Inferior parietal cortex (tissue), 1 donor: ENCODE measurements around the gene SENP2.
"Not testable (repeated sequence)": the region's sequence is repeated elsewhere in the genome, so short reads cannot be mapped to it uniquely, and the experiment has no call there.

ENCODE experiments used
- DNase-seq: peaks from one replicate; pipeline ENCODE4 v3.0.0-alpha.2; 2016; ENCODE audit errors: extremely low spot score

The SENP2 gene

DNA sequence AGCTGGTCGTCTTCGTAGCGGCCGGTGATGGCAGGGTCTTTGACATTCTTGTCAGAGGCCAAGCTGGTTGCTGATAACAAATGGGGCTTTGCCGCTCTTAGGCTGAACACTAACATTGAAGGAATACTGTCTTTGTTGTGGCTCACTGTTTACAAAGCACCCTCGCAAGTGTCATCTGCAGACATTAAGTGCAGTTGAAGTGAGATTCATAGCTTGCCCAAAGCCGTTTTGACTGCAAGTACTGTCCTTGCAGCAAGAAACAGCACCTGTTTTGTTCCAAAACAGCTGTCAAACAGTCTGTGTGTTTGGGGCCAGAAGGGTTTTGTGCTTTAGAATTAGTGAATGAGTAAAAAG lies 568 bp downstream of the SENP2 start:
- no peak for DNase-seq

DNA sequence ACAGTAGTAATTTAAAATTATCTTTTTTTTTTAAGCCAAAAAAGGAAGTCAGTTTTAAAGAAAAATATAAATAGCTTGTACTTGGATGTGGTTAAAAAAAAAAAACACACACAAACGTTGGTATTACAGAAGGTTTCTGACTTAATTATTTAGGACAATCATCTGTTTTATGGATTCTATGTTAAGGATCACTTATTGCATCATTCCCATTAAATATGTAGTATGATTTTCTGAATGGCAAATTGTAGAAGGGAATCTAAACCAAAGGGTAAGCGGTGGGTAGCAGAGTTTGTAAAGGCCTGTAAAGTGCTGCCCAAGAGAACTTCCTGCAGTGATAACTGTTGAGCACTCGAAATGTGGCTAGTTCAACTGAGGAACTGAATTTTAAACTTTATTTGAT lies 8.0 kb downstream of the SENP2 start:
- no peak for DNase-seq

DNA sequence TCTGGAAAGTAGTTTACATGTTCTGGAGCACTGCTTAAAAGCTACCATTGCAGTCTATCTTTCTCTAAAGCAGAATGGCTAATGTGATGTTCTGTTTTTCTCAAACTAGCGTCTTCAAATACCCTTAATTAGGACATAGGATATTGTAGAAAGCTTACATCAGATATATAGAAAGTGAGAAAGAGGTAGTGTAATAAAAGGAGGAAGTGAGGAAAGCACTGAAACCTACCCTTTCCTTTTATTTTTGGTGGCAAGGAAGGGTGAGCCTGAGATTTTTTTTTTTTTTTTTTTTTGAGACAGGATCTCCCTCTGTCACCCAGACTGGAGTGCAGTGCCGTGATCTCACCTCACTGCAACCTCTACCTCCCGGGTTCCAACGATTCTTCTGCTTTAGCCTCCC lies 9.4 kb downstream of the SENP2 start:
- DNase-seq = no peak

DNA sequence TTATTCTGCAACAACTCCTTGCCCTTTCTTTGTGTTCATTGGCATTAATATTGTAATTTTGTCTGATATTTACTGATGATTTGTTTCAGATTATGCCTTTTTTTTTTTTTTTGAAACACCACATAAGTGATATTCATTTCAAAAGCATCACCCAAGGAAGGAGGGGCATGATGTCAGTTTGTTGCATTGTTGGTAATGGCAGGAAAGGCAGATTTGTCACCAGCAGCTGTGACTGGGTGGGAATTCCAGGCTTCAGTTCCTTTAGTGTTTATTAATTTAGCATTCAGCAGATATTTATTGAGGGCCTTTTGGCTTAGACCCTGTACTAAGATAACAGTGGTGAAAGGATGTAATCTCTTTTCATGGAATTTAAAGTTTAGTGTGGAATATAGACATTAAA lies 19.5 kb downstream of the SENP2 start:
- DNase-seq = no peak

DNA sequence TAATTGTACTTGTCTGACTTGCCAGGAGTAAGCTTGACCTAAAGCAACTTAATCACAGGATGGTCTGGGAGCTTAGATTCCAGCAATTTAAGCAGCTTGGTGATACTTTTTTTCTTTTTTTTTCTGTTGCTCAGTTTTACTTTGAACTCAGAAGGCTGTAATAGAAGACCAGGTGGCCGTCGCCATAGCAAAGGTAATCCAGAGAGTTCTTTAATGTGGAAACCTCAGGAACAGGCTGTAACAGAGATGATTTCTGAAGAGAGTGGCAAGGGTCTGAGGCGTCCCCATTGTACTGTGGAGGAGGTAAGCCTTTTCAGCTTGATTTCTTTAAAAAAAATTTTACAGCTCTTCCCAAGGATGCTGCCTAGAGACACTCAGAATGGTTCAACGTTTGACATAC lies 20.1 kb downstream of the SENP2 start:
- no peak for DNase-seq

DNA sequence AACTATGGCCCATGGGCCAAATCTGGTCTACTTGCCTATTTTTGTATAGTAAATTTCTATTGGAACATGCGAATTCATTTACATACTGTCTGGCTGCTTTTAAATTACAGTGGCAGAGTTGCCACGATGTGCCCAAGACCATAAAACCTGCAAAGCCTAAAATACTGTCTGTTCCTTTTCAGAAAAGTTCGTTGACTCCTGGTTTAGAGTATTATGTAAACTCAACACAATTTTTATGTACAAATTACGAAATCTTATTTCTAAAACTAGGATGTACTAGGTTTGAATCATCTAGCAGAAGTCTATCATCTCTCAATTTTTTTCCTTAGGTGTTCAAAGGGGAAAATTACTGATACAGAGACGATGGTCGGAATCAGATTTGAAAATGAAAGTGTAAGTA lies 26.9 kb downstream of the SENP2 start:
- no peak for DNase-seq

DNA sequence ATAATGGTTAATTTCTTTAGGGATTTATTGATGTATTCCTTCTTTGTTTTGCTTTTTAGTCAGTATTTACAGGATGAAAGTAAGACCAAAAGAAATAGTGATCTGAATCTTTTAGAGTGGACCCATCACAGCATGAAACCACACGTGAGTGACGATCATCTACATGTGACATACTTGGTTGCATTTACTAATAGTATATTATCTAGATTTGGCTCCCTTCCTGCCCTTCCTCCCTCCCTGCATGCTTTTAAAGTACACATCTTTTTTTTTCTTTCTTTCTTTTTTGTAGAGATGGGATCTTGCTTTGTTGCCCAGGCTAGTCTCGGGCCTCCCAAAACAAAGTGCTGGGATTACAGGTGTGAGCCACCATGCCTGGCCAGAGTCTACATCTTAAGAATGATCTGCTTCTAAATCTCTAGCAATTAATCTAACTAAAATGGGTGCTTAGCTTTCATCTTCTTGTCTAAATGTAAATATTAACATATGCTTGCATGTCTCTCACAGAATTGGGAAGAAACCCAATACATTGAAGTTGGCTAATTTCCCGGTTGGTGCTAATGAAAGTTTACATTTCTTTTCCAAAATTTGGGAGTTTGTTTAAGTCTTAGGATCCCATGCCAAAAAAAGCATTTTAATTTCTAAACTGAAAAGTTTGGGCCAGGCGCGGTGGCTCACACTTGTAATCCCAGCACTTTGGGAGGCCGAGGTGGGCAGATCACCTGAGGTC lies 38.0 kb downstream of the SENP2 start:
- no peak for DNase-seq

DNA sequence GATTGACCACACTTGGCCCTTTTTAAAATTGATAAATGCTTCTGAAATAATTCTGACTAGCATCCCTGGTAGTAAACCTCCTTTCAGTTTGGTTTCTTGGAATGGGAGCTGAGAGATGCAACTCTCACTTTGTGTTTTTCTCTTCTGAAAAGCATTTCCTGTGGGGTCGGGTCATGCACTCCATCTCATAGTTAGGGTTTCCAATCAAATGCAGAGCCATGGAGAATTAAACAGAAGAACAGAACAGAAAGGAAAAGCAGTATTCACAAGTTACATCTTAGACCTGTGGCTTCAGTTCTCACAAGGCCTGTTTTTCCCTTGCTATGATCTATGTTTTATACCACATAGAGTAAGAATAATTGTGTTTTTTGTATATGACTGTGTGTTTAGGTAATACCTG lies 39.7 kb downstream of the SENP2 start:
- no peak for DNase-seq

DNA sequence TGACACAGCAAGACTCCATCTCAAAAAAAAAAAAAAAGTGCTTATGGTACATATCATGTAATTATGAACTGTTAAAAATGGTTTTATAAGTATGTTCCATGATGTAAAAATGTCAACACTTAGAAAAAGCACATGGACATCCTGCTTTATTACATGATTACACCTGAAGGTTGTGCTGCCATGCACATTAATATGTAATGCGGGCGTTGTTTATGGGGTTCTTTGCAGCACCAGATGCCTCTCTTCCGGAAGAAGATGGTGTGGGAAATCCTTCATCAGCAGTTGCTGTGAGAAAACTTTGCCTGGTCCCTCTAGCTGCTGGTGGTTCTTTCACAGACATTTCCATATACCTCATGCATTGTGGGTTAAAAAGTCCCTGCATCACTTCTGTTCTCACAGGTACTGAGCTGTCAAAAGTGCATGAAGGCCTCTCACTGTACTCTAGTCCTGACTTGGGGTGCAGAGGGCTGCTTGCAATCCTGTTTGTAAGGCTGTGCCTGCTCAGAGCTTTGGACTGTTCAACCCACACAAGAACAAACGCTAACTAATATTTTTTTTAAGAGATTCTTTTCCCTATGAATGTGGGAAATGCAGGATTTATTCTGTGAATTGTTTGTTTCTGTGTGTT lies 43.6 kb downstream of the SENP2 start:
- DNase-seq = no peak

DNA sequence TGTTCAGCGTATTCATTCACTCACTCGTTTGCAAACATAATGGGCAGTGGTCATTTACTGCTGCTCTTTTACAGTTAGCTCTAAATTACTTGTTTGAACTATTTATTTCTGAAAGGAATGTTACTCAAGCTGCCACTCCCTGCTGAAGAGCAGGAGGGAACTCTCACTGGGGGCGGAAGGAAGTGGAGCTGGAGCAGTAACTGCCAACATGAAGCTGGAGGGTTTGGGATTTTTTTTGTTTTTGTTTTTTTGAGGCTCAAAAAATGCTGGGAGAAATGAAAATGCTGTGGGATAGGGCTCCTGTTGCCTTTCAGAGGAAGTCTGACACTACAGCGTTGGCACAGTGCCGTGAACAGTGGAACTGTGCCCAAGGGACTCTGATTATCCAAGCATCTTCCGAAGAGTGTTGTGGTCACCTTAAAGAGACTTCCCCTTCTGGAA lies 44.1 kb downstream of the SENP2 start:
- DNase-seq = peak; percentile 48

DNA sequence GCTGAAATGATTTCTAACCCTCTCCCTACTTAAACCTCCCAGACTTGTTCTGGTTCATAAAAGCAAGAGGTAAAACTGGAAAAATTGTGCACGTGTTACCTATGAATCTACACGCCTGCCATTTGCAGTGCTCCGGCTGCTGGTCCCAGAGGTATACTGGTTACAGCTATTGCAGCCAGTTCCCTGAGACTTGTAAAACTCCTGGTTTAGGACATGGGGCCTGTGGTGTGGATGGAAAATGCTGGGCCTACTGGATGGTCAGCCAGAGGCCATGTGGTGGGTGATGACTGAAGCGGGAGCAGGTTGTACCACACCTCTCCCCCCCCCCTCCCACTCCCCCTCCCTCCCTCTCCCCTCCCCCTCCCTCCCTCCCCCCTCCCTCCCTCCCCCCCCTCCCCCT lies 45.0 kb downstream of the SENP2 start:
- DNase-seq = no peak

DNA sequence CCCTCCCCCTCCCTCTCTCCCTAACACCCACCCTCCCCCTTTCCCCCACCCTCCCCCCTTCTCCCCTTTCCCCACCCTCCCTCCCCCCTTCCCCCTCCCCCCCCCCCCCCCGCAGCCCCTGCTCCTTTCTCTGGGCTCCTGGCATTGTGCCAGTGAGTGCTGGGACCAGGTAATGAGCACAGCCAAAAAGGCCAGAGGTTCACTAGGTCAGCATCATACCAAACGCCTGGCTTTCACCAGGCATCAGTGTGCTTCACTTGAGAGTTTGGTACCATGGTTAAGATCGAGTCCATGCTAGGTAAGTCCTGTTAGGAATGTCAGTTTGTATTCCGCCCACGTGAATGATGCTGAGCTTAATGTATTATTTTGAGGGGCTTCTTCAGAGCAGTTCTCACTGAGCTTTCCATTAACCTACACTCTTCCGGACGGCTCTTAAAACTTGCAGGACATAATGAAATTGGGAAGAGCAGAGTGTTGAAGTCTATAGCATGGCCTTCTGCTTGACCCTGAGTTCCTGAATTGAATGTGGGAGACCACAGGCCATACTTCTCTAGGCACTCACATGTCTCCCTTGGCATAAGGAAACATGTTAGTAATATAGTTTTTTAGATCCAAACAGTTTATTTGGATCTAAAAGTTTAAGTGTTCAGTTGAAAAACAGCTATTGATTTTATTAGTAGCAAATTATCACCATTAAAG lies 45.6 kb downstream of the SENP2 start:
- no peak for DNase-seq

DNA sequence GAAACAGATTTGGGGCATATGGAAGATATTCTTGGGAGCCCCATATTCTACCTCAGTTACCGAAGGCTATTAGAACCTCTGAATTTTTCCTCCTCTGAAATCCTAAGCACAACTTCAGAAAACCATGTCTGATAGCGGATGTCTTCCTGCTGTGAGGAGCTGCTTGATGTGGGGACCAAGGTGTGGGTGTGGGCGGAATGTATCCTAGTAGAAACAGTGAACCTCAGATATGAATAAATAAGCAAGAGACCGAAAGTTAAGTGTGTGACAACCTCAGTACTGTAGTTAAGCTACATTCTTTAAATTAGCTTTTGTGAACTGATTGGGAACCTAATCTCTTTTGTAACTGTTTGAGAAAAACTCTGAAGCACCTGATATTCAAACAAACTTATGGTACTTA lies 46.9 kb downstream of the SENP2 start:
- DNase-seq = no peak

DNA sequence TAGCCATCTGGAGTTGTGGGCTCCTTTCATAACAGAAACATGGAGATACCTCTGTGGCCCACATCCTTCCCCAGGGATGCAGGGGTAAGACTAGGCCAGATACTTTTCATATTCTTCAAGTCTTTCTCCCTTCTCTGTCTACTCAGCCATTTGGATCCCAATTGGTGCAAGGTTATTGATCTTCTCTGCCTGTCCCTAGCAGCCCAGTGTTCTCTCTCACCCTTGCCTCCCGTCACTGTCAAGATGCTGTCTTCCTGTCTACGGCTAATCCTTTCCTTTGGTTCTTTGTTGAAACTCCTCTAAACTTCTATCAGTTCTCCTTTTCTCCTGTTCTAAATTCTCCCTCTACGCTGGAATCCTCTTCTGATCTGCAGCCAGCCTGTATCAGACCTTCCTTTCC lies 51.3 kb downstream of the SENP2 start:
- DNase-seq = no peak

DNA sequence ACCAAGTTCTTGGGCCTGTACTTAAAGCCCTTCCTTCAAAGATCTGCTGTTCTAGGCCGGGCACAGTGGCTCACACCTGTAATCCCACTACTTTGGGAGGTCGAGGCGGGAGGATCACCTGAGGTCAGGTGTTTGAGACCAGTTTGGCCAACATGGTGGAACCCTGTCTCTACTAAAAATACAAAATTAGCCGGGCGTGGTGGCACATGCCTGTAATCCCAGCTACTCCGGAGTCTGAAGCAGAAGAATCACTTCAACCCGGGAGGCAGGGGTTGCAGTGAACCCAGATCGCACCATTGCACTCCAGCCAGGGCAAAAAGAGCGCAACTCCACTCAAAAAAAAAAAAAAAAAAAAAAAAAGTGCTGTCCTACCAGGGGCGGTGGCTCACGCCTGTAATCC lies 52.6 kb downstream of the SENP2 start:
- DNase-seq = not testable (repeated sequence)

DNA sequence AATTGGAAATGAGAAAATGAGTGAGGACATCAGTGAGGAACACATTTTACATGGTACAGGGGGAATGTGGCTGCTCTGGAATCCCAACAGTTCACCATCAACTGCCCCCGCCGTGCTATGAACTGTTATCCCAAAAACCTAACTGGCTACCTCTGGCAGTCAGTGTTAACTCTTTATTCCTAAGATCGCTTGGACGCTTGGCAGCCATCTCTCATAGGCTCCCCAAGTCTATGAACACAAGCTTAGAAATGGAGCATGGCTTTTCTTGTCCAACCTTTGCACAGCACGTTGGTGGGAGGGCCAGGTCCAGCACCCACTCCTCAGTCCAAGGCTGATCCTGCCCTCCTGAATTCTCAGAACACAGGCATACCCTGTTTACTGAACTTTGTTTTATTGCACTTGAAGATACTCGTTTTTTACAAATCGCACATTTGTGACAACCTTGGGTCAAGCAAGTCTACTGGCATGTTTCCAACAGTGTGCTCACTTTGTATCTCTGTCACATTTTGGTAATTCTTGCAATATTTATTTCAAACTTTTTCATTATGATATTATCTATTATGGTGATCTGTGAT lies 53.6 kb downstream of the SENP2 start:
- DNase-seq = no peak

DNA sequence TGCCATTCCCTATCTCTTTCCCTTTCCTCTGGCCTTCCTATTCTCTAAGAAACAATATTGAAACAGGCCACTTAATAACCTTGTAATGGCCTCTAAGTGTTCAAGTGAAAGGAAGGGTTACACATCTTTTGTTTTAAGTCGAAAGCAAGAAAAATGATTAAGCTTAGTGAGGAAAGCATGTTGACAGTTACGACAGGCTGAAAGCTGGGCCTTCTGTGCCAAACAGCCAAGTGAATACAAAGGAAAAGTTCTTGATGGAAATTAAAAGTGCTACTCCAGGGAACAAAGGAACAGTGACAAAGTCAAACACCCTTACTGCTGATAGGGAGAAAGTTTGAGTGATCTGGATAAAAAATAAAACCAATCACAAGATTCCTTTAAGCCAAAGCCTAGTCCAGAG lies 54.2 kb downstream of the SENP2 start:
- no peak for DNase-seq

DNA sequence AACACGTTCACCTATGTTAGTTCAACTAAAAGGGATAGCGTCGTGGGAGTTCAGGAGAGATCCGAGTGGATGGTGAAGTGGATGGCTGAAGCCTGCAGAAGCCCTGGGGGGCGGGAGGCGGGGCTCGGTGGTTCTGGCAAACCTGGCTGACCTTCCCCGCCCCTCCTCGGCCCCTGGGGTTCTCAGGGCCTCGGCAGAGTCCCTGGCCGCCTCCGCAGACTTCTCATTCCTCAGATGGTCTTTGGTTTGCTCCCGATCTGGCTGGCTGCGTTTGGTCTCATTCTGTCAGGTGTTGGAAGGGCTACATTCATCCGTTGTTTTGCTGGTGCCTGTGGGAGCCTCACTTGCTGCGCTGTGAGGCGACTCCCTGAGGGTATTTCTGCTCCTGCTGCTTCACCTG lies 59.1 kb downstream of the SENP2 start:
- not testable (repeated sequence) for DNase-seq

DNA sequence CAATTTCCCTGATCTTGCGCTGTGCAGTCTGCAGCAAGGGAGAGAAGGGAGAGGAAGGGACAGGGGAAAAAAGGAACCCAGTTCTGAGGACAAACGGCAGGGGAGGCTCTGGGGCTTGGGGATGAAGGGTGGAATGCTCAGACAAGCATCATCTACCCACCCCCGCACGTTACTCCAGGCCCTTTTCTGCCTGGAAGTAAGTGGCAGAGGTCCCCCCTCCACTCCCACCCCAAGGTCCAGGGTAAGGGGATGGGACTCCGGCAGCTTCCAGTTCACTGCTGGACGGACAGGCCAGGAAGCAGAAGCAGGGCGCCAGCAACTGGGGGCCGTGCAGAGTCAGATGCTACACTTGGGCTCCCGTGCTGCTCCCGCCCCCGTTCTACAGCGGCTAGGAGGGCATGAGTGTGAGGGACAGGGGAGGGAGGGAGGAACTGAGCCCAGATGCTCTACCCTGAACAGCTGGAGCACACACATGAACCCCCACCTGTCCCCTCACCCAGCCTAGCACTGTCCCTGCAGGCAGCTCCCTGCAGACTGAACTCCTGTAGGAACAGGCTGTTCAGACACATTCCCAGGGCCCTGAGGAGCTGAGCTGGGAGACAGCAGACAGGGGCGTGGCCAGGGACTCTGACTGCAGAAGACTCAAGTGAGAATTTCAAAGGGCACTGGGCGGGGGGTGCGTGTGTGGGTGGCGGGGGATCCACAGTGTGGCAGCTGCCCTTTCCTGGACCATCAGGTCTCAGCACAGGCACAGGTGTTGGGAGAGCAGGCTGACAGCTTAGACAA lies 59.7 kb downstream of the SENP2 start:
- DNase-seq = no peak

DNA sequence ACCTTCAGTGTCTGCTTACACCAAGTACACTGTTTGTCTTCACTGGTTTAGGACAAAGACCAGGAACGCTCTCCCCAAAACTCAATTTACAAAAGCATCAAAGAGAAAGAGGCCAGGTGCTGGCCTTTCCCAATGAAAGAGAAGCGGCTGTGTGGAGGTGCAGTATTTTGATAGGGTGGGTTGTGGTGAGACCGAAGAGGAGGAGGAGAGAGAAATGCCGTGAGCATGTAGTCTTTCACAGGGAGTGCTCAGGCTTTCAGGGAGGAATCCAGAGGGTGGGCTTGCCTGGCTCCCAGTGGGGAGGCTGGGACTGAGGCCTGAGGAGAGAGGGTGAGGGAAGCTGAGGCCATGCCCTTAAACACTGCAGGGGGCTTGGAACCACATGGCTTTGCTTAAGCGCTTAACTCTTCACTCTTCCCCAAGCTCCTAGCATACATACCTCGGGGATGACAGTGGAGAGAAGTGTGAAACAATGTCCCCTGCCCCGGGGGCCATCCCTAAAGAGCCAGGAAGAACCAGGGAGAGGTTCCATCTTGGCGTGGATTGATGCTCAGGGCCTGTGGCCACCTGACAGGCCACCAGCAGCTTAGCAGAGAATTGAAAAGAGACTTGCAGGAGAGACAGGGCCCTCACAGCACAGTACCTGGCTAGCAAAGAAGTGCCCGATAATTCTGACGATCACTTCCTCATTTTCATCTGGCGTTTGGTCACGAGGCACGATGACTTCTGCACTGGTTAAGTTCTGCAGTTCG lies 60.5 kb downstream of the SENP2 start:
- no peak for DNase-seq

DNA sequence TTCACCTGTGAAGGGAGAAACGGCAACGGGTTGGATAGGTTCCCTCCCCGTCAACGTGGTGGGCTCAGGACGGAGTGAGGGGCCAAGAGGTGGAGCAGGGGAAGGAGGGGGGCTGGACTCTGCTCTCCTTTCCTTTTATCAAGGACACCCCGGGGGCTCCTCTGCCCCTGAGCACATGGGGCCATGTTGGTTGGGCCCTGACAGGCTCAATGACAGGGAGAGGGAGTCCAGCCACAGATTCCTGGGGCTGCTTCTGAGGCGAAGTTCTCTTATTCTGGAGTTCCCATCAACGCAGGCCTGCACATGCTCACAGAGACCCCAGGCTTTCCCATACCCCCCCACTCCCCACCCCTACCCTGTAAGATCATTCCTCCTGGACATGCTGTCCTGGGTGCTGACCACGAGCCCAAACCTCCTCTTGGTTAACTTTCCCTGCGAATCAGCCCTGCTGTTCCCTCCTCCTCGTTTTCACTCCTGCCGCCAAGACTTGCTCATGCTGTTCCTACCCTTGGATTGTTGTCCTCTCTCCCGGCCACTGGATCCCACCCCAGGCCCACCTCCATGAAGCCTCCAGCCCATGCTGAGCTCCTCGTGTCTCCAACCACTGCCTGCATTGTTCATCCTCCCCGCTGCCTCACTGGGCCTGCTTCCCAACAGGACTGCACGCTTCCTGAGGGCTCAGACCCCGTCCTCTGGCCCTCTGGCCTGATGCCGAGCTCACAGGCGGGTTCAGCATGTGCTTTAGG lies 61.2 kb downstream of the SENP2 start:
- DNase-seq = no peak
